VCaP (cell line): ENCODE data around the gene KRT33A.

ENCODE experiments used
- H3K27ac ChIP-seq: fragments of 450-650 bp; 2 replicates; pipeline ENCODE4 v1.5.1; 2017
- TF ChIP-seq, protein P1 (sequence below): fragments of 450-650 bp; conservative IDR thresholded peaks from 2 replicates; pipeline ENCODE4 v1.5.1; 2017; ENCODE audit warnings: mild to moderate bottlenecking, moderate library complexity

Gene KRT33A

DNA sequence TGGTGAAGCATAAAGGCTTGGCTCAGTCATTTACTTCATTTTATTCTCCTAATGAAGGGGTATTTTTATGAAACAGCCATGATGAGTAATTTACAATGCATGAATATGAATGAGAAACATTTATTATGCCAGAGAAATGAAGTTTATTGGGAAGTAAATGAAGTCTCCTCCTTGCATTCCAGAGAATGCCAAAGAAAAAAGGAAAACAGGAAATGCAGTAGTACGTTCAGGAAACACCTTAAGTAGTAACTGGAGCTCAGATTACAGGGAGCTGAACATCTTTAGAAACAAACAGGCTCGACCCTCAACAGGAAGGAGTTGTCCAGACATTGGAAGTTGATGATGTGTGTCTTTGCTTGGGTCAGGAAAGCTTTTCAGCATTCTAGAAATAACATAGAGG is 26.9 kb upstream of the KRT33A start:
- TF ChIP-seq, protein P1, sequence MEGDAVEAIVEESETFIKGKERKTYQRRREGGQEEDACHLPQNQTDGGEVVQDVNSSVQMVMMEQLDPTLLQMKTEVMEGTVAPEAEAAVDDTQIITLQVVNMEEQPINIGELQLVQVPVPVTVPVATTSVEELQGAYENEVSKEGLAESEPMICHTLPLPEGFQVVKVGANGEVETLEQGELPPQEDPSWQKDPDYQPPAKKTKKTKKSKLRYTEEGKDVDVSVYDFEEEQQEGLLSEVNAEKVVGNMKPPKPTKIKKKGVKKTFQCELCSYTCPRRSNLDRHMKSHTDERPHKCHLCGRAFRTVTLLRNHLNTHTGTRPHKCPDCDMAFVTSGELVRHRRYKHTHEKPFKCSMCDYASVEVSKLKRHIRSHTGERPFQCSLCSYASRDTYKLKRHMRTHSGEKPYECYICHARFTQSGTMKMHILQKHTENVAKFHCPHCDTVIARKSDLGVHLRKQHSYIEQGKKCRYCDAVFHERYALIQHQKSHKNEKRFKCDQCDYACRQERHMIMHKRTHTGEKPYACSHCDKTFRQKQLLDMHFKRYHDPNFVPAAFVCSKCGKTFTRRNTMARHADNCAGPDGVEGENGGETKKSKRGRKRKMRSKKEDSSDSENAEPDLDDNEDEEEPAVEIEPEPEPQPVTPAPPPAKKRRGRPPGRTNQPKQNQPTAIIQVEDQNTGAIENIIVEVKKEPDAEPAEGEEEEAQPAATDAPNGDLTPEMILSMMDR: no peak
- H3K27ac ChIP-seq: no peak overlapping the region

DNA sequence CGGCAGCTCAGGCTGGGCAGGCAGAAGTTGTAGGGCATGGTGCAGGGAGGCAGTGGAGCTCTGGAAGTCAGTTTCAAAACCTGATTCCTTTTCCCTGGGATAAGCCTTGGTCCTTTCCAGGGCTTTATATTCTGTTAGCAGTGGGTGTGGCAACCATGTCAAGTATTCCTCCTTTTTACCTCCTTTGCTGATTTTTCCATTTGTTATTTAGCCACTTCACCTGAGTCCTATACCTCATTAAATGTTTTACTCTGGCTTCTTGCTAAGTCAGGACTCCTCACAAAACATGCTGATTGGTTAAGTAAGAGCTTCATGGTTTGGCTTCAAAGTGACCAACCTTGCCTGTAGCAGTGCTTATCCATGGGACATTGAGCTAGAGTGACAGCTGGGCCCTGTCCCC is 19.1 kb upstream of the KRT33A start, which contains the start of gene KRT33B:
Gene KRT33B, minus strand, starts transcription at position 101 of the 400 bp plus-strand sequence. Its CDS starts 63 bp downstream, at position 38.
- TF ChIP-seq, protein P1: no peak
- no peak within 1 kb of the TSS for H3K27ac ChIP-seq

DNA sequence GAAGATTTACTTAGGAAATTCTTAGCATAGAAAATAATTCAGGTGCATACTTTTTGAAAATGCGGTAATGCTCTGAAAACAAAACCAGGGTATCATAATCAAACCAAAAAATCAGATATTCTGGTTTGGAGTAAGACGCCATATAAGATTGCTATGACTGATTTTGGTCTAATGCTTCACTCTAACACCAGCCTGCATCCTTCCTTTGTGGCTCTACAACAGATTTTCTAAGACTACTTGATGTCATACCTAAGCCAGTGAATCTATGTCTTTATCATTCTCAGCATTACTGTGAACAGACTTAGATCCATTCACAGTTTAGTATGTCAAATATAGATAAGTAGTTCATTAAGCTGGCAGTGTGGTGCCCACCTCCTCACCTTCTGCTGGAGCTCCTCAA is 18.4 kb upstream of the KRT33A start:
- no peak overlapping the region for H3K27ac ChIP-seq
- TF ChIP-seq, protein P1: no peak

DNA sequence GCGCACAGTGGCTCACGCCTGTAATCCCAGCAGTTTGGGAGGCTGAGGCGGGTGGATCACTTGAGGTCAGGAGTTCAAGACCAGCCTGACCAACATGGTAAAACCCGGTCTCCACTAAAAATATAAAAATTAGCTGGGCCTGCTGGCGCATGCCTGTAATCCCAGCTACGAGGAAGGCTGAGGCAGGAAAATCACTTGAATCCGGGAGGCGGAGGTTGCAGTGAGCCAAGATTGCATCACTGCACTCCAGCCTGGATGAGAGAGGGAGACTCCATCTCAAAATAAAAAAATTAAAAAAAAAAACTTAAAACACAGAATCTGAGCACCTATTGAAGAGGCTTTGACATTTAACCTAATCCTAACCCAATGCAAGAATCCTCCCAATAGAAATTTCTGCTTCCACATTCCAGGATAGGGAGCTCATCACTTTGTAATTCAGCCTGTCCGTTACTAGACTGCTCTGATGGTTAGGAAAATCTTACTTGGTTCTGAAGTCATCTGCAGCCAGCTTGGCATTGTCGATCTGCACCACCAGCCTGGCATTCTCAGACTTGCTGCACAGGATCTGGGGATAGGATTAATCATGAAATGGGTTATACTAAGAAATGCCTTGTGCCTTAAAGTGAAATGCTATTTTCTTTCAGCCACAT is 16.9 kb upstream of the KRT33A start:
- H3K27ac ChIP-seq: no peak overlapping the region

DNA sequence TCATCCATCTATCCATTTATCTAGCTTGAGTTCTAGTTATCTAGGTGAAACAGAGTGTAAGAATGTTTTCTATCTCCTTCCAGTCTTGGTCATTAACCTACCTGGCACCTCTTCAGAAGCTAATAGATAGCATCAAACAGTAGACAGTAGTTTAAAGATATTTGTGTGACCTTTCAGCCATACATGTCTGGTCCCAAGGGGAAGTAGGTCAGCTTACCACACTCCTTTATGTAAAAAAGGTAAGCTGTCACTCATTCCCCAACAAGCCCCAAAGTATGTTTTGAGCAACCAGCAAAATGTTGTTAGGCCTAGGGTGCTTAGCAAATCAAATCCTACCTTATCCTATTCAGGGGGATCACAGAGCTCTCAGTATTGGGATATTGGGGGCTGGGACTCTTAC is 15.4 kb upstream of the KRT33A start:
- no peak overlapping the region for H3K27ac ChIP-seq
- TF ChIP-seq, protein P1: no peak

More for the DNA sequence above, 16.9 kb upstream of the KRT33A start:
- TF ChIP-seq, protein P1: no peak

DNA sequence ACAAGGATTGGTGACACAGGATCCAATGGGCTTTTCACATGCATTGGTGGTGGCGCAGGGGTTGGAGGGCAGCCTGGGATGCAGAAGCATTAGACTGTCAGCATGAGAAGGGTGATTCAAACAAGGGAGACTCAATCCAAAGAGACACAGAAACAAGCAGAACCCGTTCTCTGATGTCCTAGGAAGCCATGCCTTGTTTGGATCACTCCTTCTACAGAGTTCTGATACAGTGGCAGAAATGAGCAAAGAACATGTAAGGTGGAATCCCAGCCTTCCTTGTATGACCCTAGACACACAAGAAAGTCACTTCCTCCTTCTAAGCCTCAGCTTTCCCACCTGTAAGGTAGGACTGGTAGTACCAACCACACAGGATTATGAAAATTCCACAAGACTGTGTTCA is 13.3 kb upstream of the KRT33A start:
- no peak overlapping the region for H3K27ac ChIP-seq
- TF ChIP-seq, protein P1: no peak

DNA sequence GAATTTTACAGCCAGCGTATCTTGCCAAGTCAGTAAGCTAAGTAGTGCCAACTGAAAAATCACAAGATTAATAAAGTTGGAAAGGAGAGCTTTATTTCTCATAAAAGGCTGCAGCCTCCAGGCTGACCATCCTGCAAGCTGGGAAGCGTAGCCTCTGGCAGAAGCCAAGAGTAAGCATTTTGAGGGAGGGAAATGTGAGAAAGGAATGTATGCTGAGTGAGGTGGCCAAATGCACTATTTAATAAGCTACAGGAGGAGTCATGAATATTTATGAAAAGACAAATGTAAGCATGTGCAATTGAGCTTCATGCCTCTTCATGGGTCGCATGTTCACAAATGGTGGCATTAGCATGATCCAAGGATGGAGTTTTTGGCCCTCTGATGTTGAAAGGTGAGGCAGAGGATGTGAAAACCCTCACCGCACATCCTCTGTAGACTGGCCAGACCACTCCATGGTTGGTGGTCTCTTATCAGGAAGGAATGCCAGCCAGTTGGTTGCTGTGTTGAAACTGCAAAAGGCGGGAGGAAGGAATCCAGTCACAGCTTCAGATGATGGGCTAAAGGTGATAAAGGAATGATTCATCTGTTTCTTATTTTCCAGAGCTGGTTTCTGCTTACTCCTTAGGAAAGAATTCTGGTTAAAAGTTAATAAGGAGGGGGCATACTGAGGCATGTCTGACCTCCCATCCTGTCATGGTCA is 9.8 kb upstream of the KRT33A start:
- no peak overlapping the region for H3K27ac ChIP-seq
- TF ChIP-seq, protein P1: no peak
